IMR-90 (cell line): ENCODE data around the gene EBF4. TPM values are rescaled to one million over a fixed set of nuclear protein-coding genes. Genes with fewer than 3 reads are reported as not detected.

Experiments
- ATAC-seq: fragments of 200-7000 bp; cut with Tn5 transposase; 2 replicates; pipeline ENCODE4 v1.9.1; 2020; ENCODE audit warnings: low read depth, mild to moderate bottlenecking, moderate library complexity
- BruUV-seq: library from RNA; stranded (reverse); fragments of 400-500 nt; replicated peaks from 2 replicates; lab custom pipeline; 2021; lab: Mats Ljungman, UMichigan
- CTCF ChIA-PET: fragments of 300-600 bp; formaldehyde crosslinking; extraction: SDS; loops from one replicate; lab custom pipeline; 2021; ENCODE audit warnings: antibody characterized with exemption; lab: Yijun Ruan, JAX
- POLR2A ChIA-PET: fragments of 300-600 bp; sonication (Branson Sonifier 250); formaldehyde crosslinking; loops from one replicate; lab custom pipeline; 2022; ENCODE audit warnings: antibody characterized with exemption; ENCODE audit not compliant: unreplicated experiment; lab: Charles Lee
- DNase-seq: peaks from one replicate; pipeline ENCODE4 v3.0.0; 2013
- H2AFZ ChIP-seq: replicated peaks from 2 replicates; pipeline ENCODE3; 2013; ENCODE audit warnings: low read length, mild to moderate bottlenecking; ENCODE audit not compliant: poor library complexity
- H2AK5ac ChIP-seq: 2 replicates; pipeline ENCODE4 v1.6.1; 2013; ENCODE audit warnings: low read depth, low read length, inconsistent platforms
- H2AK9ac ChIP-seq: replicated peaks from 2 replicates; pipeline ENCODE3; 2013; ENCODE audit warnings: mild to moderate bottlenecking, low read depth, low read length, moderate library complexity; ENCODE audit not compliant: poor library complexity
- H2BK120ac ChIP-seq: 2 replicates; pipeline ENCODE4 v1.6.1; 2013; ENCODE audit warnings: low read depth, low read length, inconsistent platforms
- H2BK15ac ChIP-seq: 3 replicates; pipeline ENCODE4 v1.6.1; 2013; ENCODE audit warnings: low read depth, low read length, inconsistent platforms
- H2BK20ac ChIP-seq: 2 replicates; pipeline ENCODE4 v1.6.1; 2013; ENCODE audit warnings: low read depth, mild to moderate bottlenecking, inconsistent platforms, low read length, moderate library complexity
- H2BK5ac ChIP-seq: 2 replicates; pipeline ENCODE4 v1.6.1; 2013; ENCODE audit warnings: mild to moderate bottlenecking, low read depth, low read length, inconsistent platforms; ENCODE audit not compliant: poor library complexity, severe bottlenecking
- H3K14ac ChIP-seq: replicated peaks from 2 replicates; pipeline ENCODE4 v1.6.1; 2013; ENCODE audit warnings: low read depth, low read length, inconsistent platforms
- H3K18ac ChIP-seq: 2 replicates; pipeline ENCODE4 v1.6.1; 2013; ENCODE audit warnings: low read depth, low read length, control low read depth
- H3K23ac ChIP-seq: 2 replicates; pipeline ENCODE4 v1.6.1; 2013; ENCODE audit warnings: low read depth, low read length, inconsistent platforms
- H3K27ac ChIP-seq: 2 replicates; pipeline ENCODE4 v1.5.1; 2013; ENCODE audit warnings: mild to moderate bottlenecking, control low read depth, low read length; ENCODE audit not compliant: insufficient read depth
- H3K27me3 ChIP-seq: 2 replicates; pipeline ENCODE4 v1.6.1; 2013; ENCODE audit warnings: low read length; ENCODE audit not compliant: control insufficient read depth, insufficient read depth
- H3K36me3 ChIP-seq: 2 replicates; pipeline ENCODE4 v1.6.1; 2013; ENCODE audit warnings: low read length, mixed read lengths; ENCODE audit not compliant: control insufficient read depth, insufficient read depth
- H3K4ac ChIP-seq: 2 replicates; pipeline ENCODE4 v1.6.1; 2013; ENCODE audit warnings: low read depth, low read length, inconsistent platforms
- H3K4me1 ChIP-seq: 2 replicates; pipeline ENCODE4 v1.6.1; 2013; ENCODE audit warnings: low read length, mixed read lengths; ENCODE audit not compliant: control insufficient read depth, insufficient read depth
- H3K4me2 ChIP-seq: 2 replicates; pipeline ENCODE4 v1.6.1; 2013; ENCODE audit warnings: low read depth, mild to moderate bottlenecking, control low read depth, low read length, moderate library complexity
- H3K4me3 ChIP-seq: 2 replicates; pipeline ENCODE4 v1.5.1; 2013; ENCODE audit warnings: low read depth, mild to moderate bottlenecking, control low read depth, low read length, moderate library complexity; ENCODE audit not compliant: insufficient read depth
- H3K56ac ChIP-seq: 2 replicates; pipeline ENCODE4 v1.6.1; 2013; ENCODE audit warnings: low read length, inconsistent platforms; ENCODE audit not compliant: insufficient read depth; ENCODE audit errors: extremely low read depth
- H3K79me1 ChIP-seq, 2 experiments: 2 replicates each; pipeline ENCODE4 v1.6.1; 2013; ENCODE audit warnings: low read length in 2 of 2, inconsistent platforms in 1 of 2, low read depth in 1 of 2
- H3K9ac ChIP-seq: 2 replicates; pipeline ENCODE4 v1.6.1; 2013; ENCODE audit warnings: low read depth, low read length, control low read depth
- H3K9me1 ChIP-seq: 2 replicates; pipeline ENCODE4 v1.6.1; 2013; ENCODE audit warnings: low read length, inconsistent platforms; ENCODE audit not compliant: insufficient read depth
- H3K9me3 ChIP-seq: 2 replicates; pipeline ENCODE4 v1.6.1; 2013; ENCODE audit warnings: low read length; ENCODE audit not compliant: control insufficient read depth, insufficient read depth
- H4K20me1 ChIP-seq: 2 replicates; pipeline ENCODE4 v1.6.1; 2013; ENCODE audit warnings: low read length, inconsistent platforms; ENCODE audit not compliant: insufficient read depth
- H4K5ac ChIP-seq: 2 replicates; pipeline ENCODE4 v1.6.1; 2013; ENCODE audit warnings: mild to moderate bottlenecking, low read depth, low read length, control low read depth
- H4K8ac ChIP-seq, 2 experiments: 2 replicates each; pipeline ENCODE4 v1.6.1; 2013; ENCODE audit warnings: low read depth in 2 of 2, low read length in 2 of 2, control low read depth in 1 of 2, inconsistent platforms in 1 of 2
- H4K91ac ChIP-seq: 2 replicates; pipeline ENCODE4 v1.6.1; 2013; ENCODE audit warnings: low read depth, low read length, inconsistent platforms; ENCODE audit not compliant: insufficient read depth
- CTCF ChIP-seq: conservative IDR thresholded peaks from 2 replicates; pipeline ENCODE4 v1.5.1; 2012; ENCODE audit warnings: mild to moderate bottlenecking, low read depth, low read length, improper control_type of control experiment
- MAFK ChIP-seq: IDR thresholded peaks from 2 replicates; pipeline ENCODE4 v1.6.1; 2012; ENCODE audit warnings: low read depth, low read length, improper control_type of control experiment
- whole genome bisulfite sequencing, 2 experiments: methylation state at CpG; one replicate each; pipeline versions ENCODE4 v1.1.5 to v1.1.7; 2013; ENCODE audit warnings: missing lambda C conversion rate in 2 of 2; ENCODE audit not compliant: insufficient read length in 1 of 2; ENCODE audit errors: extremely low coverage in 2 of 2; 5-methylcytosine and 5-hydroxymethylcytosine counted together
- dilution Hi-C: fragments of 300-500 bp; cut with HindIII; formaldehyde crosslinking; loops from one replicate; pipeline ENCODE4 v1.14.3; 2018; ENCODE audit warnings: low sequenced_read_pairs; ENCODE audit not compliant: unreplicated experiment
- in situ Hi-C: fragments of 300-500 bp; cut with MboI; formaldehyde crosslinking; loops from 3 replicates; pipeline ENCODE4 v1.14.3; 2019; ENCODE audit warnings: low sequenced_read_pairs, inconsistent platforms, mixed read lengths
- intact Hi-C: fragments of 100-400 bp; cut with micrococcal nuclease; formaldehyde crosslinking; loops from 2 replicates; pipeline ENCODE4 v1.10.0; 2022
- polyA plus RNA-seq, 3 experiments: library from polyadenylated mRNA; depleted of rRNA; stranded (reverse); fragments of >200 nt; gene quantifications; 2 replicates each; pipeline ENCODE4 v1.2.3, GENCODE V29; 2012; ENCODE audit warnings: low replicate concordance in 1 of 3
- total RNA-seq: library from RNA; depleted of rRNA; stranded (reverse); fragments of >200 nt; gene quantifications from 2 replicates; pipeline ENCODE4 v1.2.3, GENCODE V29; 2012

The EBF4 gene
- total and polyA plus RNA-seq, 2 of the 4 experiments (the other 2 are of a cell fraction) = 0.18 to 1.1 TPM

GRCh38 chr20:2741463-2741862 is 48.9 kb downstream of the EBF4 start:
- H2BK120ac ChIP-seq = no peak overlapping the region
- no peak overlapping the region for H4K5ac ChIP-seq
- H3K4me3 ChIP-seq = no peak overlapping the region
- no peak overlapping the region for H3K56ac ChIP-seq
- H2BK15ac ChIP-seq = no peak overlapping the region
- no peak overlapping the region for H2BK5ac ChIP-seq
- dilution Hi-C loops = no loop called here
- no peaks in the 10 kb centered on the region for H3K4me1 ChIP-seq
- in situ Hi-C loops = no loop called here
- no peak overlapping the region for H4K91ac ChIP-seq
- H3K23ac ChIP-seq = no peak overlapping the region
- no peak overlapping the region for H3K14ac ChIP-seq
- no peaks in the 10 kb centered on the region for H3K9me3 ChIP-seq
- no peak for ATAC-seq
- H3K9ac ChIP-seq = no peak overlapping the region
- no peak overlapping the region for H3K27ac ChIP-seq
- H4K8ac ChIP-seq = no peak overlapping the region
- H2AK5ac ChIP-seq = no peak overlapping the region
- H3K79me1 ChIP-seq = no peaks in the 10 kb centered on the region
- H2AFZ ChIP-seq = no peak overlapping the region
- H3K27me3 ChIP-seq = peaks cover 28% of the 10 kb centered on the region
- H4K20me1 ChIP-seq = no peaks in the 10 kb centered on the region
- ChIA-PET CTCF (interaction anchor here (1.2 kb wide), 1 partner anchor 11 kb away, joined by 3 read pairs; no protein-coding TSS in a partner anchor), POLR2A (no interaction called here)
- no peak overlapping the region for H3K4me2 ChIP-seq
- H3K18ac ChIP-seq = no peak overlapping the region
- no peaks in the 10 kb centered on the region for H3K36me3 ChIP-seq
- H3K4ac ChIP-seq = no peak overlapping the region
- no peak overlapping the region for H2AK9ac ChIP-seq
- TF ChIP-seq MAFK (no peak), CTCF (no peak)
- BruUV-seq = no TSS peak
- intact Hi-C loops = loop anchor here (2.0 kb wide), 1 partner anchor 47 kb away; no protein-coding TSS in a partner anchor
- no peak for DNase-seq
- H2BK20ac ChIP-seq = no peak overlapping the region
- WGBS, 2 experiments = no CpG with 5 or more reads among the region's 3 CpGs
- peaks cover 2% of the 10 kb centered on the region; the same call in 1 of the 2 replicates for H3K9me1 ChIP-seq
